Fibroblast of pulmonary artery (primary cell): ENCODE measurements around the gene UBTF.
A peak's percentile ranks its signal among the peaks of the same experiment; 100 is the strongest.

Experiments used
- DNase-seq: peaks from one replicate; pipeline ENCODE4 v3.0.0-alpha.2; 2010; ENCODE audit warnings: low read depth
- H3K4me3 ChIP-seq: replicated peaks from 2 replicates; pipeline ENCODE4 v1.5.1; 2011; ENCODE audit warnings: low read depth, mild to moderate bottlenecking, control low read depth, low read length, moderate library complexity
- TF ChIP-seq, protein P1 (sequence below): IDR thresholded peaks from 2 replicates; pipeline ENCODE4 v1.5.1; 2011; ENCODE audit warnings: mild to moderate bottlenecking, control low read depth, low read length, inconsistent platforms; ENCODE audit errors: missing control alignments

Gene UBTF

DNA sequence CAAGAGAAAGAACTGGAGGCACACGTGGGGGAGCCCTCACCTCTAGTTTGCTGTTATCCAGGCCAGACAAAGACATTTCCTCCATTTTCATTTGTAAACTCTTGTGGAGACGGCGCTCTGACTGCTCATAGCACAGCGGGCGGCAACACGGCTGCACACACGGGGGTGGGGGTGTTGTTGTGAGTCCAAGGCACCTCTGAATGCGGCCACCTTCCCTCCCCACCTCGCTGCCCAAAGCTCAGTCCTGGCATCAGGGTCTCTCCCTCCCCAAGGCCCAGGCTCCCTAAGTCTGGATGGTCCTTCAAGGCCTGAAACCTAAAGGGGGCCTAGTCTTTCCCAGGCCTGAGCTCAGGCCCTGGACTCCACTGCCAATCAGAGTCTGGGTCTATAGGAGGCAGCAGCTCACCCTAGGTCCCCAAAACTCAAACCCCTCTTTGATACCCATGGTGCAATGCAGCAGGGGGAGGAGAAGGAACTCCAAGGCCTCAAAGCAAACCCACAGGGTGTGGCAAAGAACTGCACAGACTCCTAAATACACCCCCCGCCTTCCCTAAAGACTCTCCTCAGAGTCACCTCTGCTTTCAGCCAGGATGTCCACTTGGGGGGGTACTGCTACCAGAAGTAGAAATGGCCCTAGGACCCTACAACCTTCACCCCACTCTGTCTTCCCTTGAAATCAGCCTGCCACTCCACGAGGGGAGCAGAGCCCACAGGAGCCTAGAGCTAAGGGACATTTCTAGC lies 21.3 kb downstream of the UBTF start:
- DNase-seq, result peak; percentile 53
- H3K4me3 ChIP-seq, result peak overlapping the region; percentile 82

DNA sequence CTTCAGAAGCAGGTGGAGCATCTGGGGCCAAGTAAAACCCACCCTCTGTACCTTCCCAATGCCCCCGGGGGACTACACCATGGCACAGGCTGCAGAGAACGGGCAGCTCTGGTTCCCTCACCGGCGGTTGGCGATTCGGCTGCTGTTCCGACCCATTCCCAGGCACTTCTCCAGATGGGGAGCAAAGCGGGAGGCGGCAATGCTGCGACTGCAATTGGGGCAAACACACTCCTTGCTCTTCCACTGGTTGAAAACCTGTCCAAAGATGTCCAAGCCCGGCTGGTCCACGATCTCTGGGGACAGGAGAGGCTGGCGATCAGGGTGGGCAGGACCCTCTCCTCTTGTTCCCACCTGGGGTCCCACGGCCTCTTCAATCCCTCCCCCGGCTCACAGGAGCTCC lies 22.4 kb downstream of the UBTF start:
- TF ChIP-seq, protein P1, sequence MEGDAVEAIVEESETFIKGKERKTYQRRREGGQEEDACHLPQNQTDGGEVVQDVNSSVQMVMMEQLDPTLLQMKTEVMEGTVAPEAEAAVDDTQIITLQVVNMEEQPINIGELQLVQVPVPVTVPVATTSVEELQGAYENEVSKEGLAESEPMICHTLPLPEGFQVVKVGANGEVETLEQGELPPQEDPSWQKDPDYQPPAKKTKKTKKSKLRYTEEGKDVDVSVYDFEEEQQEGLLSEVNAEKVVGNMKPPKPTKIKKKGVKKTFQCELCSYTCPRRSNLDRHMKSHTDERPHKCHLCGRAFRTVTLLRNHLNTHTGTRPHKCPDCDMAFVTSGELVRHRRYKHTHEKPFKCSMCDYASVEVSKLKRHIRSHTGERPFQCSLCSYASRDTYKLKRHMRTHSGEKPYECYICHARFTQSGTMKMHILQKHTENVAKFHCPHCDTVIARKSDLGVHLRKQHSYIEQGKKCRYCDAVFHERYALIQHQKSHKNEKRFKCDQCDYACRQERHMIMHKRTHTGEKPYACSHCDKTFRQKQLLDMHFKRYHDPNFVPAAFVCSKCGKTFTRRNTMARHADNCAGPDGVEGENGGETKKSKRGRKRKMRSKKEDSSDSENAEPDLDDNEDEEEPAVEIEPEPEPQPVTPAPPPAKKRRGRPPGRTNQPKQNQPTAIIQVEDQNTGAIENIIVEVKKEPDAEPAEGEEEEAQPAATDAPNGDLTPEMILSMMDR, result no peak
- no peak overlapping the region for H3K4me3 ChIP-seq
- DNase-seq, result no peak

More for the DNA sequence above, 21.3 kb downstream of the UBTF start:
- TF ChIP-seq, protein P1, result no peak

DNA sequence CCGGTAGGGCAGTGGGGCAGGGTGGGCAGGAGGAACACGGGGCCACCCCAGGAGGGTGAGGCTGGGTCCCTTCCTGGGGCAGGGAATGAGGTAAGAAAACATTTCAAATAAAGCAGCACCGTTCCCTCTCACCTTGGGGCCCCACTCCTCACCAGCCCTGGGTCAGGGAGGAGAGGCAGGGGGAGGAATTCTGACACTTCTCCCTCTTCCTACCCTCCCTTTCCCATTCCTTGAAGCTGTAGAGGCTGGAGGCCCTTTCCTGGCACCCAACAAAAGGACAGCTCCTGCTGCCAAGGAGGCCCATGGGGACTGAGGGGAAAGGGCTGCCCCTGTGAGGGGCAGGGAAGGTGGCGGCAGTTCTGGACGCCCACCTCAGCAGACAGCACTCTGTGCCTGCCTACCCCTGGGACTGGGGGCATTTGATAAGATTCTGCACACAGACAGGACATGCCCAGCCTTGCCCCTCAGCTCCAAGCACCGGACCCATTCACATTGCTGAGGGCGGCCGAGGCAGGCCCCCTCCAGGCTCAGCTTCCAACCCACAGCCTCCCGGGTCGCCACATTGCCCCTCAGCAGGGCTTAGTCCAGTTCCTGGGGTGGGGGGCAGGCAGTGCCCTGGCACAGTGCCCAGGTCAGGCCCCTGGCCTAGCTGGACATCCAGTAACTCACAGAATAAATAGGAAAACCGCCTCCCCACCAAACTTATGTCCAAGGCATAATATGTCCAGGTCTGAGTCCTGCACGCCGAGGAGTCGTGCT lies 26.0 kb downstream of the UBTF start:
- TF ChIP-seq, protein P1, result no peak
- H3K4me3 ChIP-seq, result no peak overlapping the region
- DNase-seq, result no peak

DNA sequence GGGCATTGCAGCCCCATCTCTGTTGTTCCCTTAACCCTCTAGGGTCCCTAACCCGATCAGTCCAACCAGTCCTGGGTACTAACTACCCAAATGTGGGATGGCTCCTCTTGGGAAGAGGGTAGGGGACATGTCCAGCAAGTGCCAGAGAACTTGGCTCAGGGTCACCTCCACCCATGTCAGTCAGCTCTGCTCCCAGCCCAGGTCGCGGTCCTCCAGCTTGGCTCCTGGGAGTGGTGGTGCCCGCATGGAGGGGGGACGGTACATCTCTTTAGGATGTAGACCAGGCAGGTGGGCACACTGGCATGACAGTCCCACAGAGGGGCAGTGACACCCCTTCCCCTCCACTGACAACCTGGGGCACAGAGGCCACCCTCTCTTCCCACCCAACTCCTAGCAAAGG lies 26.7 kb downstream of the UBTF start:
- TF ChIP-seq, protein P1, result no peak
- H3K4me3 ChIP-seq, result no peak overlapping the region
- DNase-seq, result no peak

DNA sequence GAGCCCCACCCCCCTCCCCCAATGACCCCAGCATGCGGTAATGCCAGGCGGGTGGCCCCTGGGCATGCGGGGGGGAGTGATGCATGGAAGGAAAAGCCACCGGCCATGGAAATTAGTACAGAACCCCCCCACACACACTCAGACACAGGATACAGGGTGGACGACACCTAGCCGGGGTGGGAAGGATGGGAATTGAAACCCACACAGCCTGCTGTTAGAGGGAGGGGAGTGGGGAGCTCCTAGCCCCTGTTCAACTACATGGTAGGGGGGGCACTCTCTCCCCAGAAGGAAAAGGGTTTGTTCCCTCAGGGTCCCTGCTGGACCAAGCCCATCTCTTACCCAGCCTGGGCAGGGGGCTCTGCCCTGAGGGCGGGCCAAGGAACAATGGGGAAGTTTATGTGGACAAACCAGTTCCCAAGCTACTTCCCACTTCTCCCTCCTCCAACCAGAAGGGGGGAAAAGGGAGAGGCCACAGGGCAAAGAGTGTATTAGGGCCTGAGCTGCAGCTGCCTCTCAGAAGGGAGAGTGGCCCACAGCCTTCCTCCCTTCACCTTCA lies 27.5 kb downstream of the UBTF start:
- no peak for DNase-seq
- TF ChIP-seq, protein P1, result no peak
- H3K4me3 ChIP-seq, result no peak overlapping the region

DNA sequence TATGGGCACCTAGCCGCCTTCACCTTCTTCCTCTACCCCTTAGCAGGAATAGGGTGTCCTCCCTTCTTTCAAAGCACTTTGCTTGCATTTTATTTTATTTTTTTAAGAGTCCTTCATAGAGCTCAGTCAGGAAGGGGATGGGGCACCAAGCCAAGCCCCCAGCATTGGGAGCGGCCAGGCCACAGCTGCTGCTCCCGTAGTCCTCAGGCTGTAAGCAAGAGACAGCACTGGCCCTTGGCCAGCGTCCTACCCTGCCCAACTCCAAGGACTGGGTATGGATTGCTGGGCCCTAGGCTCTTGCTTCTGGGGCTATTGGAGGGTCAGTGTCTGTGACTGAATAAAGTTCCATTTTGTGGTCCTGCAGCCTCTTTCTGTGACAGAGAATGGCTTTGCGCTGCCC lies 28.1 kb downstream of the UBTF start:
- no peak overlapping the region for H3K4me3 ChIP-seq
- no peak for DNase-seq
- TF ChIP-seq, protein P1, result no peak
